HCT116 (cell line): ENCODE measurements around the gene SLC7A1. TPM values are rescaled to one million over a fixed set of nuclear protein-coding genes. Genes with fewer than 3 reads are reported as not detected.

Source experiments
- ATAC-seq: fragments of 200-7000 bp; cut with Tn5 transposase; 2 replicates; pipeline ENCODE4 v1.9.1; 2020; ENCODE audit warnings: mild to moderate bottlenecking, moderate library complexity
- BruUV-seq: library from RNA; stranded (reverse); fragments of 400-500 nt; replicated peaks from 2 replicates; lab custom pipeline; 2021; lab: Mats Ljungman, UMichigan
- CTCF ChIA-PET: fragments of 300-600 bp; sonication (Branson Sonifier 250); formaldehyde crosslinking; loops from one replicate; lab custom pipeline; 2021; ENCODE audit warnings: antibody characterized with exemption; lab: Charles Lee
- POLR2A ChIA-PET: fragments of 300-600, 350-600 bp; sonication (Branson Sonifier 250); formaldehyde crosslinking; loops from one replicate; lab custom pipeline; 2021; ENCODE audit warnings: antibody characterized with exemption; lab: Charles Lee
- RAD21 ChIA-PET, 2 experiments: fragments of 300-600 bp; sonication (Branson Sonifier 250); formaldehyde crosslinking; loops; one replicate each; lab custom pipeline; 2023; ENCODE audit warnings: low total read pairs in 2 of 2; ENCODE audit not compliant: uncharacterized antibody in 2 of 2, unreplicated experiment in 2 of 2, low non-redundant PET in 1 of 2; lab: Charles Lee
- DNase-seq: peaks from one replicate; pipeline ENCODE4 v3.0.0-alpha.2; 2010; ENCODE audit warnings: low read depth, low spot score
- H2AFZ ChIP-seq: fragments of 200-600 bp; shearing (Covaris generic), sonication (generic); 2 replicates; pipeline ENCODE4 v1.6.1; 2017; ENCODE audit warnings: low read depth, mixed run types, mixed read lengths, antibody characterized with exemption, low read length; ENCODE audit not compliant: poor library complexity, severe bottlenecking
- H3K27ac ChIP-seq: 2 replicates; pipeline ENCODE4 v1.5.1; 2012; ENCODE audit warnings: low read depth, low read length
- H3K27me3 ChIP-seq: fragments of 200-600 bp; sonication (generic); 2 replicates; pipeline ENCODE4 v1.6.1; 2016; ENCODE audit warnings: mixed run types, low read length, mixed read lengths; ENCODE audit not compliant: insufficient read depth
- H3K36me3 ChIP-seq, 2 experiments: fragments of 200-500 bp in 1 of 2; fragments of 200-600 bp in 1 of 2; sonication (Bioruptor generic) in 1 of 2; sonication (generic) in 1 of 2; 2 replicates each; pipeline versions ENCODE4 v1.5.1 to v1.6.1; 2014 to 2016; ENCODE audit warnings: low read length in 2 of 2, inconsistent platforms in 1 of 2, mixed read lengths in 1 of 2, mixed run types in 1 of 2; ENCODE audit not compliant: insufficient read depth in 2 of 2, control insufficient read depth in 1 of 2
- H3K4me1 ChIP-seq, 2 experiments: fragments of 200-600 bp in 1 of 2; sonication (generic) in 1 of 2; 2 replicates each; pipeline versions ENCODE4 v1.5.1 to v1.6.1; 2012 to 2017; ENCODE audit warnings: low read length in 2 of 2, inconsistent platforms in 1 of 2, mild to moderate bottlenecking in 1 of 2, mixed read lengths in 1 of 2, mixed run types in 1 of 2, moderate library complexity in 1 of 2; ENCODE audit not compliant: insufficient read depth in 2 of 2, control insufficient read depth in 1 of 2
- H3K4me2 ChIP-seq: fragments of 200-600 bp; sonication (generic); 2 replicates; pipeline ENCODE4 v1.6.1; 2017; ENCODE audit warnings: mixed run types, low read length, mixed read lengths
- H3K4me3 ChIP-seq, 2 experiments: fragments of 200-600 bp in 1 of 2; sonication (generic) in 1 of 2; replicated peaks in 1 of 2; 2 replicates each; pipeline ENCODE4 v1.5.1; 2011 to 2016; ENCODE audit warnings: low read length in 2 of 2, control low read depth in 1 of 2, low read depth in 1 of 2, mild to moderate bottlenecking in 1 of 2, mixed read lengths in 1 of 2, mixed run types in 1 of 2
- H3K79me2 ChIP-seq: fragments of 200-600 bp; sonication (generic); 2 replicates; pipeline ENCODE4 v1.6.1; 2017; ENCODE audit warnings: mild to moderate bottlenecking, mixed run types, low read length, moderate library complexity, mixed read lengths; ENCODE audit not compliant: insufficient read depth
- H3K9ac ChIP-seq: fragments of 200-600 bp; sonication (generic); 2 replicates; pipeline ENCODE4 v1.6.1; 2016; ENCODE audit warnings: low read length, mixed read lengths
- H3K9me2 ChIP-seq: fragments of 200-600 bp; sonication (generic), shearing (Covaris generic); 2 replicates; pipeline ENCODE4 v1.6.1; 2017; ENCODE audit warnings: mixed run types, mild to moderate bottlenecking, moderate library complexity; ENCODE audit not compliant: insufficient read depth
- H3K9me3 ChIP-seq, 2 experiments: fragments of 200-500 bp in 1 of 2; fragments of 200-600 bp in 1 of 2; sonication (Bioruptor generic) in 1 of 2; sonication (generic) in 1 of 2; 2 replicates each; pipeline ENCODE4 v1.6.1; 2014 to 2017; ENCODE audit warnings: low read length in 2 of 2, mixed read lengths in 2 of 2, inconsistent platforms in 1 of 2, low read depth in 1 of 2, mild to moderate bottlenecking in 1 of 2, mixed run types in 1 of 2, moderate library complexity in 1 of 2; ENCODE audit not compliant: control insufficient read depth in 1 of 2, insufficient read depth in 1 of 2
- H4K20me1 ChIP-seq: fragments of 200-600 bp; sonication (generic), shearing (Covaris generic); 2 replicates; pipeline ENCODE4 v1.6.1; 2017; ENCODE audit warnings: mixed run types, mild to moderate bottlenecking, moderate library complexity; ENCODE audit not compliant: insufficient read depth
- CEBPB ChIP-seq: IDR thresholded peaks from 2 replicates; pipeline ENCODE4 v1.6.1; 2012; ENCODE audit warnings: low read depth
- CTCF ChIP-seq, 3 experiments: fragments of 200-600 bp in 1 of 3; sonication (generic) in 1 of 3; IDR thresholded peaks in 2 of 3; conservative IDR thresholded peaks in 1 of 3; 2 replicates each; pipeline ENCODE4 v1.5.1; 2012 to 2017; ENCODE audit warnings: low read depth in 2 of 3, low read length in 2 of 3, antibody characterized with exemption in 1 of 3, borderline replicate concordance in 1 of 3, control low read depth in 1 of 3, mild to moderate bottlenecking in 1 of 3, mixed read lengths in 1 of 3, mixed run types in 1 of 3, moderate library complexity in 1 of 3; ENCODE audit not compliant: insufficient read depth in 1 of 3
- ELF1 ChIP-seq: IDR thresholded peaks from 2 replicates; pipeline ENCODE4 v1.6.1; 2012; ENCODE audit warnings: low read depth, borderline replicate concordance
- EZH2 ChIP-seq: fragments of 200-600 bp; sonication (generic); IDR thresholded peaks from 2 replicates; pipeline ENCODE4 v1.6.1; 2017; ENCODE audit warnings: antibody characterized with exemption, mixed run types
- FOSL1 ChIP-seq: IDR thresholded peaks from 2 replicates; pipeline ENCODE4 v1.6.1; 2012; ENCODE audit warnings: low read depth
- JUND ChIP-seq: IDR thresholded peaks from 2 replicates; pipeline ENCODE4 v1.6.1; 2012
- POLR2A ChIP-seq: IDR thresholded peaks from 2 replicates; pipeline ENCODE4 v1.7.0; 2011; ENCODE audit warnings: borderline replicate concordance; ENCODE audit not compliant: insufficient read depth, insufficient read length; ENCODE audit errors: extremely low read depth
- RAD21 ChIP-seq: IDR thresholded peaks from 2 replicates; pipeline ENCODE4 v1.6.1; 2012; ENCODE audit warnings: low read depth, mild to moderate bottlenecking
- SIN3A ChIP-seq: IDR thresholded peaks from 2 replicates; pipeline ENCODE4 v1.6.1; 2012; ENCODE audit warnings: low read depth
- SP1 ChIP-seq: IDR thresholded peaks from 2 replicates; pipeline ENCODE4 v1.6.1; 2012; ENCODE audit warnings: low read depth
- TCF7L2 ChIP-seq: IDR thresholded peaks from 2 replicates; pipeline ENCODE4 v1.7.0; 2011; ENCODE audit warnings: borderline replicate concordance, inconsistent platforms; ENCODE audit not compliant: insufficient read depth, insufficient read length; ENCODE audit errors: extremely low read depth
- ZFX ChIP-seq: fragments of 450-650 bp; IDR thresholded peaks from 2 replicates; pipeline ENCODE4 v1.6.1; 2017
- ZNF274 ChIP-seq: fragments of 200-500 bp; sonication (Bioruptor generic); IDR thresholded peaks from 2 replicates; pipeline ENCODE4 v1.6.1; 2014; ENCODE audit warnings: mild to moderate bottlenecking, low read depth, low read length, inconsistent platforms
- intact Hi-C: fragments of 100-400 bp; cut with micrococcal nuclease; formaldehyde crosslinking; loops from 2 replicates; pipeline ENCODE4 v1.10.0; 2022
- total RNA-seq: library from RNA; stranded (reverse); gene quantifications from one replicate; pipeline ENCODE4 v1.2.1, GENCODE V29; 2021; ENCODE audit not compliant: unreplicated experiment
- TF ChIP-seq, protein P1 (sequence below): IDR thresholded peaks from 2 replicates; pipeline ENCODE4 v1.6.1; 2011; ENCODE audit warnings: mild to moderate bottlenecking, low read length, moderate library complexity; ENCODE audit not compliant: insufficient replicate concordance; ENCODE audit errors: extremely low read depth
- TF ChIP-seq, protein P2 (sequence below): IDR thresholded peaks from 2 replicates; pipeline ENCODE4 v1.6.1; 2012

Gene SLC7A1
- total RNA-seq, 1 experiment from 2014 or later, result 124 TPM

DNA sequence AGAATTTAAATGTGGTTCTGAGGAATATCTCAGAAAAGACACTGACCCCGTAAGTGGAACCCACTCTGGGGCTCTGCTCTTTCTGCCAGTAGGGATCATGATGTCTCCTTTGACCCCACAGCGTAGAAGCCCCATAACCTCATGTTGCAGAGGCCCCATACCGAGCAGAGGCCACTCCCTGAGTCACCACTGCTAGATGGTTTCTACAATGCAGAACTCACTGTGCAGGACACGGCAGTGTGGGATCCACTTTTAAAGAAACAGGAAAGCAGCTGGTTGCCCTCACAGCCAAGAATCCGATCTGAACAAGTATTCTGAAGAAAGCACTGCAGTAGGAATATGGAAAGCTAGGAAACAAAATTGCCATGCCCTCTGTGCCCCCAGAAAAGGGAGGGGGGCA is 4.2 kb downstream of the SLC7A1 start (continued):
- no peak for TF ChIP-seq TCF7L2

GRCh38 chr13:29589967-29590366 is 5.5 kb downstream of the SLC7A1 start:
- H3K36me3 ChIP-seq, result peaks cover 0 to 6% of the 10 kb centered on the region in 2 experiments; a peak in 1 of 4 replicates
- no peak for ATAC-seq
- TF ChIP-seq EZH2 (no peak), RAD21 (no peak), ZNF274 (no peak), ZFX (no peak), JUND (no peak), CTCF (IDR thresholded peaks at IDR 0.05 in 2 of 3, conservative IDR thresholded peaks at IDR 0.05 in 1 of 3; ENCODE audit: borderline replicate concordance in 1 of 3, insufficient read depth in 1 of 3, low read depth in 2 of 3, low read length in 2 of 3) (no peak), ELF1 (no peak), CEBPB (no peak), POLR2A (no peak), SP1 (no peak), SIN3A (no peak), TCF7L2 (no peak), FOSL1 (no peak)
- TF ChIP-seq, protein P1, sequence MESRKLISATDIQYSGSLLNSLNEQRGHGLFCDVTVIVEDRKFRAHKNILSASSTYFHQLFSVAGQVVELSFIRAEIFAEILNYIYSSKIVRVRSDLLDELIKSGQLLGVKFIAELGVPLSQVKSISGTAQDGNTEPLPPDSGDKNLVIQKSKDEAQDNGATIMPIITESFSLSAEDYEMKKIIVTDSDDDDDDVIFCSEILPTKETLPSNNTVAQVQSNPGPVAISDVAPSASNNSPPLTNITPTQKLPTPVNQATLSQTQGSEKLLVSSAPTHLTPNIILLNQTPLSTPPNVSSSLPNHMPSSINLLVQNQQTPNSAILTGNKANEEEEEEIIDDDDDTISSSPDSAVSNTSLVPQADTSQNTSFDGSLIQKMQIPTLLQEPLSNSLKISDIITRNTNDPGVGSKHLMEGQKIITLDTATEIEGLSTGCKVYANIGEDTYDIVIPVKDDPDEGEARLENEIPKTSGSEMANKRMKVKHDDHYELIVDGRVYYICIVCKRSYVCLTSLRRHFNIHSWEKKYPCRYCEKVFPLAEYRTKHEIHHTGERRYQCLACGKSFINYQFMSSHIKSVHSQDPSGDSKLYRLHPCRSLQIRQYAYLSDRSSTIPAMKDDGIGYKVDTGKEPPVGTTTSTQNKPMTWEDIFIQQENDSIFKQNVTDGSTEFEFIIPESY, result no peak
- TF ChIP-seq, protein P2, sequence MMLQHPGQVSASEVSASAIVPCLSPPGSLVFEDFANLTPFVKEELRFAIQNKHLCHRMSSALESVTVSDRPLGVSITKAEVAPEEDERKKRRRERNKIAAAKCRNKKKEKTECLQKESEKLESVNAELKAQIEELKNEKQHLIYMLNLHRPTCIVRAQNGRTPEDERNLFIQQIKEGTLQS, result no peak
- TF ChIP-seq, all 23 proteins: peak for 0
- Histone ChIP-seq H3K27ac (no peak overlapping the region), H3K9me2 (no peaks in the 10 kb centered on the region), H3K9ac (no peak overlapping the region), H3K4me1 (peaks cover 13 to 32% of the 10 kb centered on the region in 2 experiments; a peak in 3 of 4 replicates), H3K4me2 (no peak overlapping the region), H3K9me3 (no peaks in the 10 kb centered on the region), H4K20me1 (peaks cover 17% of the 10 kb centered on the region; the same call in 1 of the 2 replicates), H3K79me2 (peaks cover 100% of the 10 kb centered on the region), H3K4me3 (no peak overlapping the region), H3K27me3 (no peaks in the 10 kb centered on the region), H2AFZ (no peak overlapping the region)
- DNase-seq, result no peak
- intact Hi-C loops, result loop anchor here (10.0 kb wide), 1 partner anchor 255 kb away; no protein-coding TSS in a partner anchor
- ChIA-PET POLR2A (no interaction called here), RAD21 (no interaction called here), CTCF (no interaction called here)
- BruUV-seq, result no TSS peak
